NCI-H1436 (cell line): ENCODE measurements around the gene MAP3K3.

Experiments
- DNase-seq: peaks from one replicate; lab custom pipeline; 2025; lab: John Stamatoyannopoulos, UW

The MAP3K3 gene

DNA sequence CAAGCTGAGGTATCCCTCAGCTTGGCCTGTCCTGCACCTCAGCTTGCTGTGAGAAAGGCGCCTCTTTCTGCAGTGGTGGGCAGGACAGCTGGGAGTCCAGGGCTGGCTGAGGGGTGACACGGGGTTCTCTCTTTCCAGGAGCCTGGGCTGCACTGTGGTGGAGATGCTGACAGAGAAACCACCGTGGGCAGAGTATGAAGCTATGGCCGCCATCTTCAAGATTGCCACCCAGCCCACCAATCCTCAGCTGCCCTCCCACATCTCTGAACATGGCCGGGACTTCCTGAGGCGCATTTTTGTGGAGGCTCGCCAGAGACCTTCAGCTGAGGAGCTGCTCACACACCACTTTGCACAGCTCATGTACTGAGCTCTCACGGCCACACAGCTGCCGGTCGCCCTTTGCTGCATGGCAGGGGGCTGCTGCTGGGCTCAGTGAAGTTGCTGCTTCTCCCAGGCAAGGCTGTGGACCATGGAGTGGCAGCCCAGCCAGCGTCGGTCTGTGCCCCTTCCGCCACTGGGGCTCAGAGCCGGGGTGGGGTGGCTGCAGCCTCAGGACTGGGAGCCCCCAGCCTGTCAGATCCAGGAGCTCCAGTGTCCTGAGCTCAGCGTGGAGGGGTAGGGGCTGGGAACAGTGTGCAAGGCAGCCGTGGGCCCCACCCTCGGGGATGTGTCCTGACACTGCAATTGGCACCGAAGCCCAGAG lies 71.3 kb downstream of the MAP3K3 start:
- no peak for DNase-seq

GRCh38 chr17:63694229-63694949 lies 72.2 kb downstream of the MAP3K3 start:
- no peak for DNase-seq

DNA sequence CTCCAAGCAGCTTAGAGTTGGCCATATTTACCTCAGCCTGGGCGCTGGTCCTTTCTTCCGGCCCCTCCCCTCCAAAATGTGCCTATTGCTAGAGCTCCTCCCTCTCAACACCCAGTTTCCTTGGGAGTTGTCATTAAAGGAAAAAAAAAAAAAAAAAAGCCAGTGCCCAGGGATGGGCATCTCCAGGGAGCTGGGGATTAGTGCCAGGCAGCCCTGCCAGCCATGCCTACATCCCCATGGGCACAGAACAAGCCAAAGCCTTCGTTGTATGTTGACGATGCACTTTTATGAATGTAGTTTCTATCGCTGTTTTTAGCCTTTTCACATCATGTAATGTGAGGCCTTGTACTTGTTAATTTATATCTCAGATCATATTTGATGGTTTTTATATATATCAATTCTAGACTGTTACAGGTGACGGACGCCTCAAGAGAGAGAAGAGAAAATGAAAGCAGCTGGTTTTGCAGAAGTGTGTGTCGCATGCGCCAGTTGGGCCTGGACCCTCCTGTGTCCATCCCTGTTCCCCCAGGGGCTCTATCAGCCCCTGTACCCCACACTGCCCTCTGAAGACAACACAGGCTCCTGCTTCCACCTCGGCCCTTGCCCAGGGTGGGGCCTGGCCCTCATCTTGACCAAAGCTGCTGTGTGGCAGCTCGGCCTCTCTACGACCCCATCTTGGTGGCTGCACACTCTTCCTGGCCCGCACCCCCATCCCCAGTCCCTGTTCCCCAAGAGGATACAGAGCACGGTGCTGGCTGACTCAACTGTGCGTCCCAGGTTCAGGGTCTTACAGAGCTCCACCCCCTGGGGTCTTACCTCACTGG lies 72.9 kb downstream of the MAP3K3 start:
- DNase-seq = no peak

DNA sequence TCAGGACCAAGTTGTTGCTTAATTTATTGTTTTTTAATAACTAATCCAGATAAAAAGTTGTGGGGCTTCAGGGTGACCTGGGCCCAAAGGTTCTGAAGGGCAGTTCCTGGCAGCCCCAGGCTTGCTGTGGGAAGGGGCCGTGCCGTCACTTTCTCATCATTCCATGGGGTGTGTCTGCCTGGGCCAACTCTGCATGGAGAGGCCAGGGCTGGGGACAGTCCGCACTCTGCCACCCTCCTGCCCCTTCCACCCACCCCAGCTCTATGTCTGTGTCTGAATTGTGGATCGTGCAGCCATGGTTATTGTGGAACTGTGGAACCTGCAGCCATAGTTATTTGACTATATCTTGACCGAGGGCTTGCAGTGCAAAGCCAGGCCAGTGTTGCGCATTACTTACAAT lies 73.7 kb downstream of the MAP3K3 start:
- no peak for DNase-seq

DNA sequence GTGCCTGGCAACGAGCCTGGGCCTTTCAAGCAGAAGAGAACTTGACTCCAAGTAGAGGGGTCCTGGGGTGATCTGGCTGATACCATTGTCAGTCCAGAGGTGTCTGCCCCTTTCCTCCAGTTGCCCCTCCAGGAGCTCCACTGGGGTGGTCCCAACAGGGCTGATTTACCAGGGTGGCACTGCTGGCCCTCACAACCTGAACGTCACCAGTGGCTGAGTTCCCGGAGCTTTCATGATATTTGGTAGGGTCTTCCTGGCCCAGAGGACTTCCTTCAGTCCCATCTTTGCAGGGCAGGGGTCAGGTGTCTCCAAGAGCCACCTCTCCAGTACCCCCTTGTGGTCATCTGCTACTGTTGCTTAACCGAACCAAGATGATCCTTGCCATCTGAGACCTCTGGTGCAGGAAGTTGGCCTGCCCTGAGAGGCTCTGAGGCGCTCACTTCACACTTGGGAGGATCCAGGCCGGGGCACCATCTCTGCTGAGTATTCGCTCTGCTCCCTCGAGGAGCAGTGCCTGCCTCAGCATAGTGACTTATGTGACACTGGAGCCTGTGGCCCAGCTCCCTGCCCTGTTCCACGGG lies 74.3 kb downstream of the MAP3K3 start:
- DNase-seq = peak; percentile 11

DNA sequence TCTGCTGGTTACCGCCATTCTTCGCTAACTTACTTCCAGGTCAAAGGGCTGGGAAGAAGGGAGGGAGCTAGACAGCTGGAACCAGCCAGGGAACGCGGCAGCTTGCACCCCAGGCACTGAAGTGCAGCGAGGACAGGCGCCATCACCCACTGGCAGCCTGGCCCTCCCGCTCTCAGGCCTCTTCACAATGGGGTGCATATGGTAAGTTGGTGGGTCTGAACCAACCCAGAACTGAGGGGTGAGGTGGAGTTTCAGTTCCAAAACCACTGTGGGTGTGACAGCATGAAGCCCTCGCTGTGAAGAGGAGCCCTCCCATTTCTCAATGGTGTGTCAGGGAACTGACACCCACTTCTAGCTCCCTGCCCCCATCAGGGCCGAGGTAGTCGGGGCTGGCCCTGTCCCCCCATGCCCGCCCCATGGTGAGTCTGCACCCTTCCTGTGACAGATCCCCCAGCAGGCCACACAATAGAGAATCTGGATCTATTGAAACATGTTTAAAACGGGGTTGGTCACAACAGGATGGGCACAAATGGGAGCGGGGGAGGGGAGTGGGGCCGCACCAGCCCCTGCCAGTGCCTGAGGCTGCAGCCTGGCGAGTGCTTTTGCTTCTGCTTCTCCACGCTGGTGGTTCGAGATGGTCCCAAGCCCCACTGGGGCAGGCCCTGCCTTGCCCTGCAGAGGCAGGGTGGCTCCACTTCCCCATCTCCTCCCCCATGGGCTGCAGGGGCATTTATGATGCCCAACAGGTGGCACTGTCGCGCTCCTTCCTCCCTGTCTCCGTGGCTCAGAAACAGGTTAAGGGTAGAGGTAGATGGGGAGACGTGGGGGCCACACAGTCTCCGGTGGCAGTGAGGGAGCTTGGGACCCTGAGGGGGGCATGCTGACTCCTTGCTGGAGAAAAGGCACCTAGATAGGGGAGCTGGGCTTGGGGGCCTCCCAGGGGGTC lies 75.4 kb downstream of the MAP3K3 start:
- DNase-seq = peak; percentile 54

DNA sequence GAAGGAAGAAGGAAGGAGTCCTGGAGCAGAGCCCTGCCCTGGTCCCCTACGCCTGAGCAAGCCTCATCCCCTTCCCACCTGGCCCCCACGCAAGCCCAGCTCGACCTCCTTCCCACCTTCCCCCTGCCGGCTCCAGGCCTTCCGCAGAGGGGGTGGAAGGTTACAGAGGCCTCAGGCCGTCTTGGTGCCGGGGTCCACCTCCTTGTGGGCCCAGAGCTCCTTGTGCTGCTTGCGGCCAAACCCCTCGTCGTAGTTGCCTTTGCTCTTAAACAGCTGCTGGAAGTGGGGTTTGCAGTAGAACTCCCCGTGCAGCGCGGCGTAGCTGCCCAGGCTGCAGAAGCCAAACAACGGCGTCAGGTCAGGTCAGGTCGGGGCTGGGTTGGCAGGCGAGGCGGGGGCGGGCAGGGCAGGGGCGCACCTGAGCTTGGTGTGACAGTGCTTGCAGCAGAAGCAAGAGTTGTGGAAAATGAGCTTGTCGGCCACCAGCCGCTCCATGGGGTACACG lies 76.2 kb downstream of the MAP3K3 start:
- no peak for DNase-seq

DNA sequence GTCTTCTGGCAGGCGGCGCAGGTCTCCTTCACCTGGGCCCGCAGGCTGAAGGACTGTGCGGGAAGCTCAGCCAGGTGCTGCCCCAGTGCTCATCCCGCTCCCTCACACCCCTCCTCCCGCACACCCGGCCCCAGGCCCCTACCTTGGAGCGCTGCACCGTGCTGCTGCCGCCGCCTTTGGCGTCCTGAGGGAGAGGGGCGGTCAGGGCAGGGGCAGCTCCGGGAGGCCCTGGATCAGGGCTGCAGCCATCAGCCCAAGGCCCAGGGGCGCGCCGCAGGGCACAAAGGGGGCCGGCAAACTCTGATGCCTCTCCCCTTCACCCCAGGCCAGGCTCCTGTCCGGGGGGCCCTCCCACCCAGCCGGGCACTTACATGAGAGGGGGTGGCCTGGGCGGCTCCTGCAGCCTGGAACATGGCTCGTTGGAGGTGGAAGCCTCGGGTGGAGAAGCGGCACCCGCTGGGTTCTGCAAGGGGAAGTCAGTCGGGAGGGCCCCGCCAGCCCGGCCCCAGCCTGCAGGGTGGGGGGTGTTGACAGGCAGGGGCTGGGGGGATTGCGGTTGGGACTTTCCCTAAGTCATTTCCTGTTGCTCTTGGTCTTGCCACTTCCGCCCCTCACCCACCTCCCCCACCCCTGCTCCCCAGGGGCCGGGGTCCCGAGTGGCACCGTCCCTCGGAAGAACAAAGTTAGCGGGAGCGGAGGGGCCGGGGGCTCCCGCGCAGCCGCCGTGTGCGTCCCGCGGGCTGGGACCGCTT lies 76.8 kb downstream of the MAP3K3 start:
- peak; percentile 62 for DNase-seq

GRCh38 chr17:63699638-63700527 lies 77.7 kb downstream of the MAP3K3 start, which contains the start of gene LIMD2:
LIMD2 (minus strand) TSS chr17:63700125; CDS start chr17:63699298, 827 bp downstream.
- DNase-seq = peak; percentile 84

DNA sequence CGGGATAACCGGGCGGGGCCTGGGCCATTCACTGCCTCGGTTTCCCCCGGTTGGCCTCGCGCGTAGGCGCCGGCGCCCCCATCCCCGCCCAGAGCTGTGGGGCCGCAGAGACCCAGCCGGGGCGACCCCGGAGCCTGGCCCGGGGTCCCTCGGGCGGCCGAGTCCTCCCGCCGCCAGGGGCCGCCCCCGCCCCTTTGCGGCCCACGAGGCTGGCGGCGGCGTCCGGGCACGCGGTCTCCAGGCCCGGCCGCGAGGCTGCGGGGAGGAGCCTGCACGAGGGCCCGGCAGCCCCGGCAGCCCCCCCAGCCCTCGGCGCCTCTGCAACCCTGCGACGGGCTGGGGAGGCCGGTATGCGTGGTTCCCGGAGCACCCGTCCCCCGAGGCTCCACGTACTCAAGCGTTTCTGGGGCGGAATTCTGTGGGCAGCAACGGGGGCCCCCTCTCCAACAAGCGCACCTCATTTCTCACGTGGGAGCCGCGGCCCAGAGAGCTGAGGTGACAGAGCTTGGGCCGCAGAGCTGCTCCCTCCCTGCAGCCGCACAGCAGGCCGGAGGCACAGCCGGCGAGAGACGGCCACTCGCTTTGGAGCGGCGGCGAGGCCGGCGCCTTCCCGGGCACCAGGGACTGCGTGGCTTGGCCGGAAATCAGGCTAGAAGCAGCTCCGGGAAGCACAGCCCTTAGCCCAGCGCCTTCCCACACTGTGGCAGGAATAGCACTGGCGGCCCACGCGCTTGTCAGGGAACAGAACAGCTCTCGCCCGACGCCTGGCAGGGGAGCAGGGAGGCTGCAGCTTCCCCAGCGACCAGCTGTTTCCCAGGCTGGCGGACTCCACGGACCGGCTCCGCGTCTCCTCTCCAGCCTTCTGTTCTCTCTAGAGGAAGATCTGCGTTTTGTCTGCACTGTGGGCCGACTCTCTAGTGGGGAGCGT lies 78.6 kb downstream of the MAP3K3 start:
- DNase-seq = peak; percentile 30

DNA sequence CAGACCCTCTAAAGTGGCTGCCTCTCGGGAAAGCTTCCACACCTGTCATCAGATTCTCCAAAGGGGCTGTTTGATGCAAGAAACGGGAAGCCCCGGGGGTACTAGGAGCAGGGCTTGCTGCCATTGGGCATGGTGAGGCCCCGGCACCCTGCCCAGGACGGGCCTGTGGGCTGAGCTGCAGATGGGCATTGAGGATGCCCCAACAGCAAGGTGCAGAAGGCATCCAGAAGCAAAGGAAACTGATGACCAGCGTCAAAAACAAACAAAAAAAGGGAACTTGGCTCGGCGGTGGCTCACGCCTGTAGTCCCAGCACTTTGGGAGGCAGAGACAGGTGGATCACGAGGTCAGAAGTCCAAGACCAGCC lies 79.2 kb downstream of the MAP3K3 start:
- DNase-seq = no peak

GRCh38 chr17:63701868-63702720 lies 79.9 kb downstream of the MAP3K3 start:
- peak; percentile 15 for DNase-seq

DNA sequence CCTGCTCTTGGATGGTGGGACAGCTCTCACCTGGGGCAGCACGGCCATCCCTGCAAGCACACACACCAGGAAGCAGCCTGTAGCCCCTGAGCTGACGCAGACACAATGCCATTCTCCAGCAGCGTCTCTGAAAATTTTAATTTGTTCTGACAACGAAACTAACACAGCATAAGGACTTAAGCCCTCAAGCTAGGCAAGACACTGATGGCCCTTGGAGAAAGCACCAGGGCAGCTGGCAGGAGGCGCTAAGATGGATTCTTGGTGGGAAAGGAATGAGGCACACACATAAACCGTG lies 80.5 kb downstream of the MAP3K3 start:
- no peak for DNase-seq

DNA sequence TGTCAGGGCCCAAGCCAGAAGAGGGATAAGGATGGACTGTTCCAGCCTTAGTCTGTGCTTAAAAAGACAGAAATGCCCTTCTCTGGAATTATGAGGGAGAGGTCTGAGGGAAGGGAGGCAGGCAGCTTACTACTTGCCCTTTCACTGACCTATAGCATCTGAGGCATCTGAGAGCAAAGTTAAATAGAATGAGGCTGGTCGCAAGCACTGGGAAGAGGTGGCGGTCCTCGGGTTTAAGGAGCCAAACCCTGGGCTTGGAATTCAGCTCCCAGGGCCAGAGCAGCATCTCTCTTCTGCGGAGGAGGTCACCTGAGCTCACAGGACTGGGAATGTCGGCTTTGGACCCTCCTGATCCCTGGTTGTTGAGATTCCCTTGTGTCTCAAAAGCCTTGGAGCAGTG lies 80.8 kb downstream of the MAP3K3 start:
- no peak for DNase-seq

- DNase-seq = no peak
These were observed 81.5 kb downstream of the MAP3K3 start for GRCh38 chr17:63703556-63704258.

DNA sequence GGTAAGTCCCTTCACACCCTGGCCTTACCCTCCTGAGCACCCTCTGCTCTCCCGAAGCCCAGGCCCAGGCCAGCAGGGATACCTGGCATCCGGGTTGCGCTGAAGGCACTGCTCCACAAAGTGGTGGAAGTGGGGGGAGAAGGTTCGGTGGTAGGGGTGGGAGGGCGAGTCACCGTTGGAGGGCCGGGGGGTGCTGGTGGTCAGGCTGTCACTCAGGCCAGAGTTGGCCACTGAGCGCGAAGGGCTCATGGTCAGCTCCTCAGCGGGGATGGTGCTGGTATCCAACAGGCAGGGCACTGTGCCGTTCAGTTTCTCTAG lies 82.0 kb downstream of the MAP3K3 start:
- no peak for DNase-seq

GRCh38 chr17:63704836-63705235 lies 82.6 kb downstream of the MAP3K3 start:
- no peak for DNase-seq
